Stimulated activated CD8-positive, alpha-beta memory T cell treated with anti-CD3 and anti-CD28 coated beads, Interleukin-4, amount 100 ng/mL, for 4 hours (primary cell): Measurements from ENCODE around the gene CDK16.
A peak's percentile ranks its signal among the peaks of the same experiment; 100 is the strongest.

Experiments used
- DNase-seq, 2 donors: peaks; one replicate each; pipeline ENCODE4 v3.0.0-alpha.2; 2020; ENCODE audit warnings: low read depth in 2 of 2, low spot score in 1 of 2

Gene CDK16

GRCh38 chrX:47206316-47206715, 12.2 kb upstream of the CDK16 start:
- DNase-seq = no peak

GRCh38 chrX:47208108-47208507, 10.4 kb upstream of the CDK16 start:
- no peak for DNase-seq

DNA sequence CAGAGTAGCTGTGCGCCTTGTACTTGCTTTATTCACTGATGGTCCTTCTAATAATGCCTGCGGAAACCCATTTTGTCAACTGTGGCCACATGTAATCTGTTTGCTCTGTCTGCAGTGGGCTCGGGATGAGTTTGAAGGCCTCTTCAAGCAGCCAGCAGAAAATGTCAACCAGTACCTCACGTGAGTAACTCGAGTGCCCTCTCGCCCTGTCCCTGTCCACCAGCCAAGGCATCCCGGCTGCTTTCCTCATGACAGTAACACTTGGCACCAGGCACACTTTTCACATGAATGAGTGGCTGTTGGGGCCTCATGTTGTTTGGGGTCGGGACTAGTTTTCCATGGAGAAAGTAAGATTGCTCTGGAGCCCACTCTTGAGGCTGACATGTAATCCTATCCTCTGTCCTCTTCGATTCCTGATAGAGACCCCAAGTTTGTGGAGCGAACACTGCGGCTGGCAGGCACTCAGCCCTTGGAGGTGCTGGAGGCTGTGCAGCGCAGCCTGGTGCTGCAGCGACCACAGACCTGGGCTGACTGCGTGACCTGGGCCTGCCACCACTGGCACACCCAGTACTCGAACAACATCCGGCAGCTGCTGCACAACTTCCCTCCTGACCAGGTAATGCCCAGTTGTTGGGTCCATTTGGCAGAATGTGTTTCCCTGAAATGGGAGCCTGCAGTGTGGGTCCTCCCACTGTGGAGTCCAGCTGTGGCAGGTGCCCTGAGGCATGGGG, 8.8 kb upstream of the CDK16 start:
- no peak for DNase-seq

GRCh38 chrX:47210661-47211425, 7.6 kb upstream of the CDK16 start:
- no peak for DNase-seq

DNA sequence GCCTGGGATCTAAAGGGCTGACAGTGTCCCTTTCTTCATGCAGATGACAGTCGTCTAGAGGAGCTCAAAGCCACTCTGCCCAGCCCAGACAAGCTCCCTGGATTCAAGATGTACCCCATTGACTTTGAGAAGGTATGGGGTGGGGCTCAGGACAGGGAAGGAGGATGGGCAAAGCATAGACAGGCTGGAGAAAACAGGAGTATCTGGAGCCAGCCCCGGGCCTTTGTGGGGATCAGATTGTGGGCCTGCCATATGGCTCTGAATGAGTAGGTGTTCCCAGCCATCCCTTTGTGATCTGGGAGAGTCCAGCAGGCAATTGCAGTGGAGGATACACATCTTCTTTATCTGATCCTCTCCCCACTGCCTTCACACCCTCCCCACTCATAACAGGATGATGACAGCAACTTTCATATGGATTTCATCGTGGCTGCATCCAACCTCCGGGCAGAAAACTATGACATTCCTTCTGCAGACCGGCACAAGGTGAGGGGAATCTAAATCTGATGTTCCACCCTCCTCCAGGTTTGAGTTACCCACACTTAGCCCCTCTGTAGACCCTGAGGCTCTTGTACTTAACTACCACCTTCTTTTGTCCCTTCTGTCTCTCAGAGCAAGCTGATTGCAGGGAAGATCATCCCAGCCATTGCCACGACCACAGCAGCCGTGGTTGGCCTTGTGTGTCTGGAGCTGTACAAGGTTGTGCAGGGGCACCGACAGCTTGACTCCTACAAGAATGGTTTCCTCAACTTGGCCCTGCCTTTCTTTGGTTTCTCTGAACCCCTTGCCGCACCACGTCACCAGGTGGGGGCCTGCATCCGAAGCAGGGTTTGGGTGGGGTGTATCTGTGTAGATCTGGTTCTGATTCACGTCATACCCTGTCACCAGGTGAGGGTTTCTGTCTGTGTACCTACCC, 5.8 kb upstream of the CDK16 start:
- no peak for DNase-seq

DNA sequence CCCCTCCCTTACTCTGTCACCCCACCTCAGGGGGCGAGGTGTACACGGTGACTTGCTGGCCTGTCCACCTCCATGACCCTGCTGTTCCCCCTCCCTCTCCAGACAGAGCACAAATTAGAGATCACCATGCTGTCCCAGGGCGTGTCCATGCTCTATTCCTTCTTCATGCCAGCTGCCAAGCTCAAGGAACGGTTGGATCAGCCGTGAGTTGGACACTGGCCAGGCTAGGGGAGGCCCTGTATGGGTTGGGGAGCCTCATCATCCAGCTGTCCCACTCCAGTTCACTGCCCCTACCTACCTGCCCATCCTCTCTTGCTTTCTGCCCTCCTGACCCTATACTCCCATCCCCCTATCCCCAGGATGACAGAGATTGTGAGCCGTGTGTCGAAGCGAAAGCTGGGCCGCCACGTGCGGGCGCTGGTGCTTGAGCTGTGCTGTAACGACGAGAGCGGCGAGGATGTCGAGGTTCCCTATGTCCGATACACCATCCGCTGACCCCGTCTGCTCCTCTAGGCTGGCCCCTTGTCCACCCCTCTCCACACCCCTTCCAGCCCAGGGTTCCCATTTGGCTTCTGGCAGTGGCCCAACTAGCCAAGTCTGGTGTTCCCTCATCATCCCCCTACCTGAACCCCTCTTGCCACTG, 3.9 kb upstream of the CDK16 start:
- no peak for DNase-seq

- no peak for DNase-seq
These were observed 3.1 kb upstream of the CDK16 start for GRCh38 chrX:47215291-47215900.

DNA sequence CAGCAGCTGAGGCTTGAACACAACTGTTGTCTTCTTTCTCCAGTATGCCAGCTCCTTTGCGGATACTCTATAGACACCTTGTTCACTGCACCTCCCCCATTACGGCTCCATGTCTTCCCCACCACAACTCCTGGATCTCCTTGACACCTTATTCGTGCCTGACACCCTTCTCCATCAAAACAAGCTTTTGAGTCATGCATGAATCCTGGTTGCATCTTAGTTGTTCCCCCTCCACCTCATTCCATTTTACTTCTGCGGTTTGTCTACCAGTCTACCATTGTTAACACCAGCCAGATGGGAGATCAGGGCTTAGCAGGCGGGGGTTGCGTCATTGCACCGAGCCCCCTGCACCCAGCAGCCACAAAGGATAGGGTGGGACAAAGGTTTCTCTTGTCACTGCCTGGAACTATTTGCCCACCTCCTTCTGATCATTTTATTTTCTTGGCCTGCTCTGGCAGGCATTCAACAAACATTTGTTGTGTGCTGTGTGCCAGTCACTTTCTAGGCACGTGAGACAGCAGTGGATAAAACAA, 2.0 kb upstream of the CDK16 start:
- no peak for DNase-seq

GRCh38 chrX:47217121-47217851, 1.2 kb upstream of the CDK16 start:
- no peak for DNase-seq

DNA sequence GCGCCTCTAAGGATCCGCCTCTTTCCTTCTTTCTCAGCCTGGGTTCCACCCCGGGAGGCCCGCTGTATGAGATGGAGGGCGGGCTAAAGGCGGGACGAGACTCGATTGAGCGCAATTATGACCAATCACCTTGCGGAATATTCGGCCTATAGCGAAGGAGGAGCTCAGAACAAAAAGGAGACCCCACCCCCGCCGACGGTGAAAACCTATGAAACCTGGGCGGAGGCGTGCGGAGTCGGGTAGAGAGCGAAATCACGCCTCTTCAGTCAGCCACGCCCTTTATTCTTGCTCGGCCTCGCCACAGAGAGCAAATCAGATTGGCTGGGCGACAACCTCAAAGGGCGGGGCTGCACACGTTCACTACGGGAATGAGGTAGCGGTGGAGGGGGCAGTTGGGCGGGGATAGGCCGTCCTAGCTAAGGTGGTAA, 615 bp upstream of the CDK16 start:
- peak; percentile 83 to 99 for DNase-seq

DNA sequence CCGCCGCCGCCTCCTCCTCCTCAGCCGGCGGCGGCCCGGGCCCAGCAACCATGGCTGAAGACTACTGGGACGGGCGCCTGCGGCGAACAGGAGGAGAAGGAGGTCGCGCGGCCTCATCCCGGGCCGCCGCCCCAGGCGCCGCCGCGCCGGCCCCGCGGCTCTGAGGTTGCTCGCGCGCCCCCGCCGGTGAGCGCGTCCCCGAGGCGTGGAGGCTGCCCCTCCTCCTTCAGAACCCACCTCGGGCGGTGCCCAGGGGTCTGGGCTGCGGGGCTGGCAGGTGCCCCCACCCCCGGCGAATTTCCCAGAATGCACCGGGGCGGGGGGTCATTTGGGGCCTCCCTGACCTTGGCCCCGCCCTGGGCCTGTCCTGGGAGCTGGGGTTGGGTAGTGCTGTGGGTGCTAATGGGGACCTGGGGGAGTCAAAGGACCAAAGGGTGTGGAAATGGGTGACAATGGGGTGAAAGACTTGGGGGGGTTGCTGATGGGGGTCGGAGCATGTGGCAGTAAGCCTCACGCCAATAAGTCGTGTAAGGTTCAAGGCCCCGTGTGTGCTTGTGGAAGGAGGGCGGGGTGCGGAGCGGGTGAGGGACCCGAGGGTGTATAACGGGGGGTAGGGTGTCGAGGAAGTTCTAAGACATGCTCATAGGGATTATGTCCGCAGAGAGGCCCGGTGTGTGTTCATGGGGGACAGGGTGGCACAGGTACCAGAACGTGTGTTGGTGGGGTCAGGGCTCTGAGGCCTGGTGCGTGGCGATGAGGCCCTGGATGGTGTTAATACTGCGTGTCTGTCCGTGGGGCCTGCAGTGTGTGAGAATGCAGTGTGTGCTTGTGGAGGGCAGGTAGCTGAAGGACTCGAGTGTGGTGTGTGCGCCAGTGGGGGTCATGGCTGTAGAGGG, 687 bp downstream of the CDK16 start:
- DNase-seq = peak in 1 of 2 donors; percentile 19

DNA sequence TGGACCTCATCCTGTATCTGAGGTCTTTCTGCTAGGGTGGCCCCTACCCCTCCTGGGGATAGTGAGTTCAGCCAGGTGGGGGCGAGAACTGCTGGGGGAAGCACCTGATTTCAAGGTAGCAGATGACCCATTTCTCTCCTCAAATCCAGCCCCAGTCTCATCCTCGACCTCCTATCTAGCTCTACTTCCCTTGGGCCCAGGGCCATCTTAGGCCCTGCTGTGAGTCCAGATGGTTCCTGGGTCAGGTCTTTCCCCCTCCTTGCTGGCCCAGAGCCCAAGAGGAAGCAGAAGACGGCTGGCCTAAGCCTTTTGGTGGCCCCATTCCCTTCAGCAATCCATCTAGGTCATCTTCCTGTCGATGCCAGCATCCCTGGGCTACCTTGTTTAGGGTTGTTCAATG, 3.3 kb downstream of the CDK16 start:
- DNase-seq = no peak

DNA sequence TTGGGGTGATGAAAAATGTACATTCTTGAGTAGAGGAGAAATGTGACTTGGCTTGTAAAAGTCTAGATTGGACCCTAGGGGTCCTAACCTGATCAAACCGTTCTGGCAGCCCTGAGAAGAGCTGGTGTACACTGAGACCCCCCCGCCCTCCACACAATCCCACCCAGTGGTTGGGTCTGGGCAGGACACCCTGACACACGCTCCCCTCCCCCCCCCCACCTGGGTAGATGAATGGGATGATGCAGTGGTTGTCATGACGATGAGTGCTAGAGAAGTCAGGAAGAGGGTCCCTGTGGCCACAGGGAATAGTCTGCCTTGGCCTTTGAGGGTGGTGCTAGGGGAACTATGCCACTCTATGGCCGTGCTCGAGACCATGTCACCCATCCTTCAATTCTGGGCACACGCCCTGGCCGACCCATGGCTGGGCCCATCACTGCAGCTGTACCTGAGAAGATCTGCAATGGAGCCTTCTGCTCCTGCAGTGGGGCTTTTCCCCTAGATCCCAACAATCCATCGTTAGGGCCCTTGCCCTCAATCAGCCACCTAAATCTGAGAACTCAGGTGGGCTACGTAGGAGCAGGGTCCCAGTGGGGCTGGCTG, 4.4 kb downstream of the CDK16 start:
- no peak for DNase-seq

GRCh38 chrX:47223476-47224250, 5.2 kb downstream of the CDK16 start:
- DNase-seq = no peak

GRCh38 chrX:47224266-47224895, 5.9 kb downstream of the CDK16 start:
- no peak for DNase-seq

GRCh38 chrX:47224896-47225290, 6.4 kb downstream of the CDK16 start:
- DNase-seq = no peak

DNA sequence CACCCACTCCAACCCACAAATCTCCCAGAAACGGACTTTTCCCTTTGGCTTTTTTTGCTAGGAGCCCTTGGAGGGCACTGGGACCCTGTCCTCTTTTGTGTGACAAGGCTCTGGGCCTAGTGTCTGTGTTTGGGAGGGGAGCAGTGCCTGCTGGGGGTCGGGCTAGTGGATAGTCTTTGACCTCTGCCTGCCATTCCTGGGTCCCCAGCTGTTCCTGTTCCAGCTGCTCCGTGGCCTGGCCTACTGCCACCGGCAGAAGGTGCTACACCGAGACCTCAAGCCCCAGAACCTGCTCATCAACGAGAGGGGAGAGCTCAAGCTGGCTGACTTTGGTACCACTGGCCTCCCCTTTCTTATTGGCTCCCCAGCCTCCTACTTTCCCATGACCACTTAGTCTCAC, 7.6 kb downstream of the CDK16 start:
- DNase-seq = no peak
